Fibroblast of lung (primary cell): Measurements from ENCODE around the gene ALG2.

Experiments
- CTCF ChIP-seq, 2 donors: IDR thresholded peaks in 1 of 2; conservative IDR thresholded peaks in 1 of 2; 1 replicate in 1 of 2; 2 replicates in 1 of 2; pipeline ENCODE4 v1.5.1; 2011 to 2012; ENCODE audit warnings: low read length in 2 of 2, control low read depth in 1 of 2, inconsistent platforms in 1 of 2, low read depth in 1 of 2, mild to moderate bottlenecking in 1 of 2
- EZH2 ChIP-seq: IDR thresholded peaks from 2 replicates; pipeline ENCODE4 v1.5.1; 2012; ENCODE audit warnings: low read length, control low read depth, mild to moderate bottlenecking; ENCODE audit errors: missing control alignments

GRCh38 chr9:99173570-99174504 is 47.9 kb downstream of the ALG2 start:
- no peak for TF ChIP-seq EZH2
- TF ChIP-seq CTCF (conservative IDR thresholded peaks at IDR 0.05 in 1 of 2, IDR thresholded peaks at IDR 0.05 in 1 of 2; ENCODE audit: low read depth in 1 of 2, low read length in 2 of 2): no peak
